ENCODE measurements around the gene RBCK1.

DNA sequence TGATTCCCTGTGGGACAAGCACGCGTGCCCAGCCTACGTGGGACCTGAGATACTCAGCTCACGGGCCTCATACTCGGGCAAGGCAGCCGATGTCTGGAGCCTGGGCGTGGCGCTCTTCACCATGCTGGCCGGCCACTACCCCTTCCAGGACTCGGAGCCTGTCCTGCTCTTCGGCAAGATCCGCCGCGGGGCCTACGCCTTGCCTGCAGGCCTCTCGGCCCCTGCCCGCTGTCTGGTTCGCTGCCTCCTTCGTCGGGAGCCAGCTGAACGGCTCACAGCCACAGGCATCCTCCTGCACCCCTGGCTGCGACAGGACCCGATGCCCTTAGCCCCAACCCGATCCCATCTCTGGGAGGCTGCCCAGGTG lies 11.9 kb upstream of the RBCK1 start:
- TF ChIP-seq CTCF (IDR thresholded peaks at IDR 0.05) (no peak), POLR2A (IDR thresholded peaks at IDR 0.05) (no peak), POLR2AphosphoS5 (IDR thresholded peaks at IDR 0.05) (no peak), EP300 (IDR thresholded peaks at IDR 0.05) (no peak)
